ENCODE results near the gene MORN5. TPM values are rescaled to one million over a fixed set of nuclear protein-coding genes. Genes with fewer than 3 reads are reported as not detected.

Gene MORN5
- total RNA-seq, 4 donors from 2014 or later, result 1.8 to 12.6 TPM; not detected in 2

GRCh38 chr9:122159925-122160246 lies 178 bp downstream of the MORN5 start:
- Histone ChIP-seq H3K36me3 (no peaks in the 10 kb centered on the region), H3K27me3 (no peaks in the 10 kb centered on the region), H3K4me1 (no peaks in the 10 kb centered on the region), H3K27ac (no peak overlapping the region), H3K4me3 (peak overlapping the region; percentile 83 to 97), H3K9me3 (no peaks in the 10 kb centered on the region)
- intact Hi-C loops (cut with DNase I; ENCODE audit: low total_unique reads), result no loop called here
- DNase-seq, result no peak
- TF ChIP-seq POLR2A (IDR thresholded peaks at IDR 0.05) (no peak), CTCF (IDR thresholded peaks at IDR 0.05) (no peak)

GRCh38 chr9:122162415-122162814 lies 2.7 kb downstream of the MORN5 start:
- intact Hi-C loops (cut with DNase I; ENCODE audit: low total_unique reads), result no loop called here
- H3K36me3 ChIP-seq, result no peaks in the 10 kb centered on the region
- no peaks in the 10 kb centered on the region for H3K9me3 ChIP-seq
- no peaks in the 10 kb centered on the region for H3K4me1 ChIP-seq
- H3K27me3 ChIP-seq, result no peaks in the 10 kb centered on the region
- H3K4me3 ChIP-seq, result no peak overlapping the region
- TF ChIP-seq CTCF (IDR thresholded peaks at IDR 0.05), result no peak
- TF ChIP-seq POLR2A (IDR thresholded peaks at IDR 0.05), result no peak
- no peak overlapping the region for H3K27ac ChIP-seq
- DNase-seq, result no peak

- Histone ChIP-seq H3K4me1 (no peaks in the 10 kb centered on the region), H3K4me3 (no peak overlapping the region), H3K27ac (peak overlapping the region in 1 of 2 donors; percentile 42), H3K9me3 (no peaks in the 10 kb centered on the region), H3K36me3 (no peaks in the 10 kb centered on the region), H3K27me3 (no peaks in the 10 kb centered on the region)
- TF ChIP-seq CTCF (IDR thresholded peaks at IDR 0.05) (no peak), POLR2A (IDR thresholded peaks at IDR 0.05) (no peak)
- intact Hi-C loops (cut with DNase I; ENCODE audit: low total_unique reads), result no loop called here
- DNase-seq, result peak; percentile 60 to 65
These were observed 4.6 kb downstream of the MORN5 start for GRCh38 chr9:122164286-122164685.

GRCh38 chr9:122168356-122168755 lies 8.6 kb downstream of the MORN5 start:
- intact Hi-C loops (cut with DNase I; ENCODE audit: low total_unique reads), result no loop called here
- no peaks in the 10 kb centered on the region for H3K36me3 ChIP-seq
- H3K9me3 ChIP-seq, result no peaks in the 10 kb centered on the region
- no peaks in the 10 kb centered on the region for H3K27me3 ChIP-seq
- no peak overlapping the region for H3K4me3 ChIP-seq
- TF ChIP-seq POLR2A (IDR thresholded peaks at IDR 0.05) (no peak), CTCF (IDR thresholded peaks at IDR 0.05) (no peak)
- peak overlapping the region in 1 of 2 donors; percentile 8 for H3K27ac ChIP-seq
- no peak for DNase-seq
- no peaks in the 10 kb centered on the region for H3K4me1 ChIP-seq

GRCh38 chr9:122172131-122172530 lies 12.4 kb downstream of the MORN5 start:
- intact Hi-C loops (cut with DNase I; ENCODE audit: low total_unique reads), result no loop called here
- H3K27me3 ChIP-seq, result no peaks in the 10 kb centered on the region
- H3K4me1 ChIP-seq, result no peaks in the 10 kb centered on the region
- H3K27ac ChIP-seq, result no peak overlapping the region
- TF ChIP-seq POLR2A (IDR thresholded peaks at IDR 0.05), result no peak
- no peak for TF ChIP-seq CTCF (IDR thresholded peaks at IDR 0.05)
- H3K36me3 ChIP-seq, result no peaks in the 10 kb centered on the region
- DNase-seq, result no peak
- H3K4me3 ChIP-seq, result no peak overlapping the region
- no peaks in the 10 kb centered on the region for H3K9me3 ChIP-seq
